ENCODE data around the gene ZFHX3.
A peak's percentile ranks its signal among the peaks of the same experiment; 100 is the strongest.

ZFHX3 gene, protein sequence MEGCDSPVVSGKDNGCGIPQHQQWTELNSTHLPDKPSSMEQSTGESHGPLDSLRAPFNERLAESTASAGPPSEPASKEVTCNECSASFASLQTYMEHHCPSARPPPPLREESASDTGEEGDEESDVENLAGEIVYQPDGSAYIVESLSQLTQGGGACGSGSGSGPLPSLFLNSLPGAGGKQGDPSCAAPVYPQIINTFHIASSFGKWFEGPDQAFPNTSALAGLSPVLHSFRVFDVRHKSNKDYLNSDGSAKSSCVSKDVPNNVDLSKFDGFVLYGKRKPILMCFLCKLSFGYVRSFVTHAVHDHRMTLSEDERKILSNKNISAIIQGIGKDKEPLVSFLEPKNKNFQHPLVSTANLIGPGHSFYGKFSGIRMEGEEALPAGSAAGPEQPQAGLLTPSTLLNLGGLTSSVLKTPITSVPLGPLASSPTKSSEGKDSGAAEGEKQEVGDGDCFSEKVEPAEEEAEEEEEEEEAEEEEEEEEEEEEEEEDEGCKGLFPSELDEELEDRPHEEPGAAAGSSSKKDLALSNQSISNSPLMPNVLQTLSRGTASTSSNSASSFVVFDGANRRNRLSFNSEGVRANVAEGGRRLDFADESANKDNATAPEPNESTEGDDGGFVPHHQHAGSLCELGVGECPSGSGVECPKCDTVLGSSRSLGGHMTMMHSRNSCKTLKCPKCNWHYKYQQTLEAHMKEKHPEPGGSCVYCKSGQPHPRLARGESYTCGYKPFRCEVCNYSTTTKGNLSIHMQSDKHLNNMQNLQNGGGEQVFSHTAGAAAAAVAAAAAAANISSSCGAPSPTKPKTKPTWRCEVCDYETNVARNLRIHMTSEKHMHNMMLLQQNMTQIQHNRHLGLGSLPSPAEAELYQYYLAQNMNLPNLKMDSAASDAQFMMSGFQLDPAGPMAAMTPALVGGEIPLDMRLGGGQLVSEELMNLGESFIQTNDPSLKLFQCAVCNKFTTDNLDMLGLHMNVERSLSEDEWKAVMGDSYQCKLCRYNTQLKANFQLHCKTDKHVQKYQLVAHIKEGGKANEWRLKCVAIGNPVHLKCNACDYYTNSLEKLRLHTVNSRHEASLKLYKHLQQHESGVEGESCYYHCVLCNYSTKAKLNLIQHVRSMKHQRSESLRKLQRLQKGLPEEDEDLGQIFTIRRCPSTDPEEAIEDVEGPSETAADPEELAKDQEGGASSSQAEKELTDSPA (N-terminal part only)

DNA sequence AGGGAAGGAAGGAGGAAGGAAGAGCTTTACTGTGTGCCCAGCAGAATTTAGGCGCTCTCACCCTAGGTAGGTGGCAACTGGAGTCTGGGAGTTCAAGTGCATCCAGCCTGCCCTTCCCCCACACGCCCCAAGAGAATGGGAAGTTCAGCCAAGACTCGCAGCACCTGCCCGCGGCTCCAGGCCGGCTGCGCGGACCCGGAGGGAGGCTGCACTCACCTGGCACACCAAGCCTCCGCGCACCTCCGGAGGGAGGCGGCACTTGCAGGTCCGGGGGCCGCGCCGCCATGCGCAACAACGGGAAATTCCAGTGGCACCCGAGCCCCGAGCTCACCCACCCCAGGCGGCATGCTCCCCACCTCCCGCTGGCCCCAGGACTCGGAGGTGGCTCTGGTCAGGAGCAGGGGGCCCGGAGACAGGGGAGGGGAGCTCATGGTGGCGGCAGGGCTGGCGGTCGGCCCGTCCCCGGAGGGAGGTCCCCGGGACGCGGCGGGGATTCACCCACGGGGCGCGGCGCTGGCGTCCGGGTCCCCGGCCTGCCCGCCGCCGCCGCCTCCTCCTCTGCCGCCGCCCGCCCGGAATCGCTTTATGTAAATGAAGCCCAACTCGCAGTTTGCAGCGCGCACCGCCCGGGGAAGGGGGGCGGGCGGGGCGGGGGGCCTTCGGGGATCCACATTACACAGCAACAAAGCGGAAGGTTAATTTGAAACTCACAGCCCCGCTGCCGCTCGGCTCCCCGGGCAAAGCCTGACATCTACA is at the start of gene ZFHX3:
Gene ZFHX3, minus strand, starts transcription at position 593 of the 756 bp plus-strand sequence. CDS start 87,983 bp downstream, outside the sequence.
- peak within 1 kb of the TSS; percentile 65 for H3K4me3 ChIP-seq (ENCODE audit: low read length)
- TF ChIP-seq, protein P1, sequence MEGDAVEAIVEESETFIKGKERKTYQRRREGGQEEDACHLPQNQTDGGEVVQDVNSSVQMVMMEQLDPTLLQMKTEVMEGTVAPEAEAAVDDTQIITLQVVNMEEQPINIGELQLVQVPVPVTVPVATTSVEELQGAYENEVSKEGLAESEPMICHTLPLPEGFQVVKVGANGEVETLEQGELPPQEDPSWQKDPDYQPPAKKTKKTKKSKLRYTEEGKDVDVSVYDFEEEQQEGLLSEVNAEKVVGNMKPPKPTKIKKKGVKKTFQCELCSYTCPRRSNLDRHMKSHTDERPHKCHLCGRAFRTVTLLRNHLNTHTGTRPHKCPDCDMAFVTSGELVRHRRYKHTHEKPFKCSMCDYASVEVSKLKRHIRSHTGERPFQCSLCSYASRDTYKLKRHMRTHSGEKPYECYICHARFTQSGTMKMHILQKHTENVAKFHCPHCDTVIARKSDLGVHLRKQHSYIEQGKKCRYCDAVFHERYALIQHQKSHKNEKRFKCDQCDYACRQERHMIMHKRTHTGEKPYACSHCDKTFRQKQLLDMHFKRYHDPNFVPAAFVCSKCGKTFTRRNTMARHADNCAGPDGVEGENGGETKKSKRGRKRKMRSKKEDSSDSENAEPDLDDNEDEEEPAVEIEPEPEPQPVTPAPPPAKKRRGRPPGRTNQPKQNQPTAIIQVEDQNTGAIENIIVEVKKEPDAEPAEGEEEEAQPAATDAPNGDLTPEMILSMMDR (conservative IDR thresholded peaks at IDR 0.05; ENCODE audit: low read depth, low read length) = peak; percentile 8
- DNase-seq (ENCODE audit: low read depth) = no peak

DNA sequence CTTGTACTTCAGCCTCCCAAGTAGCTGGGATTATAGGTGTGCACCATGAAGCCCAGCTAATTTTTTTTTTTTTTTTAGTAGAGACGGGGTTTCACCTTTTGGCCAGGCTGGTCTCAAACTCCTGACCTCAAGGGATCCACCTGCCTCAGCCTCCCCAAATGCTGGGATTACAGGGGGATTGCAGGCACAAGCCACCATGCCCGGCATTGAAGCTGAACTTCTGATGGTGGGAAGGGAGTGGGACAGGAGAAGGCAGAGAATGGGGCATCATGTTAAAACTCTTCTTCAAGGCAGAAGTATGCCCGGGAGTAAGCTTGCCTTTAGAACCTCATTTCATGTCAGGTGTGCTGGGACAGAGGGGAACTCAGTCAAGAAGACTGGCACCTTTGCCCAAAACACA is 48.6 kb upstream of the ZFHX3 start:
- TF ChIP-seq, protein P1 (conservative IDR thresholded peaks at IDR 0.05; ENCODE audit: low read depth, low read length) = no peak
- DNase-seq (ENCODE audit: low read depth) = no peak
- no peak overlapping the region for H3K4me3 ChIP-seq (ENCODE audit: low read length)

DNA sequence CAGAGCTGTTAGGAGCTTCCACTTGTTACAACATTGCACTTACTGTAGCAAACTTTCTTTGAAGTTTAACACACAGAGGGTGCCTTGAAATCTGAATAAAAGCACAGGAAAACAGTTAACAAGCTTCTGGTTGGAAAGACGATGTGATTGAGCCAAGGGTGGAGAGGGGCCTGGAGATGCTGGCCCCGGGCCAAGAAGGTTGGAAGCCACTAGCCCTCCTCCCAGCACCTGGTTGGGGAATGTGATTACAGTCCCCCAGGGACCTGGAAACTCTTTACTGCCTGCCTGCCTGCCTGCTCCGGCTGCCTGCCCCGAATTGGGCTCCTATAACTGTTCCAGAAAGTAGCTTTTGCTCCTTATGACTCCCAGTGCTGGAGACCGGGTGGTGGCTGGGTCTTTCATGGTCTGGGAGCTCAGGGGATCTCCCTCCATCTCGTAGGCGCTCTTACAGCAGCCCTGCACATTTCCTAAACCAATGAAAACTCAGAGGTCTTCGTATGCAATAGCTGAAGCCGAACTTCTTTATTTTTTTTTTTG is 48.0 kb upstream of the ZFHX3 start:
- no peak for DNase-seq (ENCODE audit: low read depth)
- TF ChIP-seq, protein P1 (conservative IDR thresholded peaks at IDR 0.05; ENCODE audit: low read depth, low read length) = no peak
- no peak overlapping the region for H3K4me3 ChIP-seq (ENCODE audit: low read length)

DNA sequence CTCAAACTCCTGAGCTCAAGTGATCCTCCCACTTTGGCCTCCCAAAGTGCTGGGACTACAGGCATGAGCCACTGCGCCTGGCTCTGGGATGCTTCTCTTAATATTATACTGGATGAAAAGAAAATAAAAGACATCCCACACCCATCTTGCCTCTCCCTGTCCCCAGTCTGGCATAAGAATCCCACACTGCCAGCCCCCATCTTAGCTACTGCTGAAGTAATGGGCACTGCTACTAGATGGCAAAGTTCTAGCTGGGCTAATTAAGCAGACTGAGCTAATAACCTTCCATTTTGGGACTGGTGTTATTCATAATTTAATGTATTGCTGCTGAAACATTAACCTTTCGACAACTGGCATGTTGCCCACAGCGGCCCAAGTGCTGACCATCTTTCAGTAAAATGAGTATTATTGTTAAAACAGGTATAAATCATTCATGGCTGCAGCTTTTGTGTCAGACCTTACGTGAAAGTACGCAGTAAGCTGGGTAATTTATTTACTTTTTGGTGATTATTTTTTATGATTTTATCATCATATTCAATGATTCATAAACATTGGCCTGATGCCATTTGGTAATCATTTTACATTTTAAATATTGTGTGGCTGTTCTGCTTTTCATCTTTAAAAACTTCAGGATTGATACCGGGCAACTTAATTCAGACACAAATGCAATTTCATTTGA is 47.4 kb upstream of the ZFHX3 start:
- TF ChIP-seq, protein P1 (conservative IDR thresholded peaks at IDR 0.05; ENCODE audit: low read depth, low read length) = no peak
- H3K4me3 ChIP-seq (ENCODE audit: low read length) = no peak overlapping the region
- no peak for DNase-seq (ENCODE audit: low read depth)

DNA sequence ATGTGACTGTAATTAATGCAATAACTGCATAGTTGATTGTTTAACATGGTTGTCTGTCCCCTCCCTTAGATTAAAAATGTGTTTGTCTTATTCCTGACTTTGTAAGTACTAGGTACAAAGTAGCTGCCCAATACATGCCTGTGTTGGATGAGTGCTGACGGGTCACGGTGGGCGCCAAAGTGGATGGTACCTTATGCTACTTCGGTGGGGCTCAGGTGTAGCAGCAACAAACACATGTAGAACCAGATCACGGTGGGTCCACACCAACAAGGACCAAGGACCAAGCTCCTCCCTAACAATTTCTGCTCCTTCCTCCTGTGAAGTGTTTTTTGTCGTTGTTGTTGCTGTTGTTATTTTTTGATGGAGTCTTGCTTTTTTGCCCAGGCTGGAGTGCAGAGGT is 46.4 kb upstream of the ZFHX3 start:
- H3K4me3 ChIP-seq (ENCODE audit: low read length) = no peak overlapping the region
- TF ChIP-seq, protein P1 (conservative IDR thresholded peaks at IDR 0.05; ENCODE audit: low read depth, low read length) = no peak
- no peak for DNase-seq (ENCODE audit: low read depth)
